Loucy (cell line): ENCODE results near the gene SH3YL1.

Experiments
- H2AFZ ChIP-seq: fragments of 200-600 bp; sonication (generic); 2 replicates; pipeline ENCODE4 v1.6.0; 2016; ENCODE audit warnings: antibody characterized with exemption, mild to moderate bottlenecking, low read length, moderate library complexity
- H3F3A ChIP-seq: fragments of 200-600 bp; 2 replicates; pipeline ENCODE4 v1.6.0; 2016; ENCODE audit warnings: antibody characterized with exemption, low read depth, mild to moderate bottlenecking
- H3K27me3 ChIP-seq: fragments of 200-600 bp; sonication (generic); 2 replicates; pipeline ENCODE4 v1.6.1; 2014; ENCODE audit warnings: low read length, mild to moderate bottlenecking; ENCODE audit not compliant: insufficient read depth, poor library complexity, severe bottlenecking
- H3K36me3 ChIP-seq: fragments of 200-600 bp; sonication (generic); 2 replicates; pipeline ENCODE4 v1.6.1; 2016; ENCODE audit warnings: low read length; ENCODE audit not compliant: insufficient read depth
- H3K4me1 ChIP-seq: fragments of 200-600 bp; sonication (generic); 2 replicates; pipeline ENCODE4 v1.5.1; 2014; ENCODE audit warnings: low read length, mild to moderate bottlenecking; ENCODE audit not compliant: insufficient read depth, poor library complexity, severe bottlenecking
- H3K4me2 ChIP-seq: fragments of 200-600 bp; sonication (generic); 2 replicates; pipeline ENCODE4 v1.6.0; 2014; ENCODE audit warnings: antibody characterized with exemption, low read length, low read depth, mild to moderate bottlenecking; ENCODE audit not compliant: poor library complexity, severe bottlenecking
- H3K4me3 ChIP-seq: fragments of 200-600 bp; sonication (generic); 2 replicates; pipeline ENCODE4 v1.5.1; 2014; ENCODE audit warnings: low read length, mild to moderate bottlenecking, mixed read lengths; ENCODE audit not compliant: poor library complexity, severe bottlenecking
- H3K79me2 ChIP-seq: fragments of 200-600 bp; sonication (generic); 2 replicates; pipeline ENCODE4 v1.6.1; 2014; ENCODE audit warnings: low read length; ENCODE audit not compliant: insufficient read depth
- H3K9ac ChIP-seq: fragments of 200-600 bp; sonication (generic); 2 replicates; pipeline ENCODE4 v1.6.0; 2014; ENCODE audit warnings: mild to moderate bottlenecking, low read depth, low read length, moderate library complexity; ENCODE audit not compliant: poor library complexity, severe bottlenecking
- H3K9me2 ChIP-seq: fragments of 200-600 bp; sonication (generic); replicated peaks from 2 replicates; pipeline ENCODE4 v1.6.1; 2016; ENCODE audit warnings: low read depth, low read length, mixed read lengths
- H3K9me3 ChIP-seq: fragments of 200-600 bp; sonication (generic); 2 replicates; pipeline ENCODE4 v1.6.1; 2014; ENCODE audit warnings: mild to moderate bottlenecking, antibody characterized with exemption, low read length, low read depth; ENCODE audit not compliant: insufficient read depth
- H4K20me1 ChIP-seq: fragments of 200-600 bp; sonication (generic); 2 replicates; pipeline ENCODE4 v1.6.0; 2014; ENCODE audit warnings: antibody characterized with exemption, low read length, mild to moderate bottlenecking; ENCODE audit not compliant: insufficient read depth, poor library complexity, severe bottlenecking
- EZH2phosphoT487 ChIP-seq: fragments of 200-600 bp; IDR thresholded peaks from 2 replicates; pipeline ENCODE4 v1.6.1; 2018; ENCODE audit warnings: antibody characterized with exemption, mild to moderate bottlenecking, moderate library complexity, borderline replicate concordance
- TF ChIP-seq, protein P1 (sequence below): fragments of 200-600 bp; sonication (generic); conservative IDR thresholded peaks from 2 replicates; pipeline ENCODE4 v1.5.1; 2014; ENCODE audit warnings: mild to moderate bottlenecking, antibody characterized with exemption, low read length

The SH3YL1 gene

DNA sequence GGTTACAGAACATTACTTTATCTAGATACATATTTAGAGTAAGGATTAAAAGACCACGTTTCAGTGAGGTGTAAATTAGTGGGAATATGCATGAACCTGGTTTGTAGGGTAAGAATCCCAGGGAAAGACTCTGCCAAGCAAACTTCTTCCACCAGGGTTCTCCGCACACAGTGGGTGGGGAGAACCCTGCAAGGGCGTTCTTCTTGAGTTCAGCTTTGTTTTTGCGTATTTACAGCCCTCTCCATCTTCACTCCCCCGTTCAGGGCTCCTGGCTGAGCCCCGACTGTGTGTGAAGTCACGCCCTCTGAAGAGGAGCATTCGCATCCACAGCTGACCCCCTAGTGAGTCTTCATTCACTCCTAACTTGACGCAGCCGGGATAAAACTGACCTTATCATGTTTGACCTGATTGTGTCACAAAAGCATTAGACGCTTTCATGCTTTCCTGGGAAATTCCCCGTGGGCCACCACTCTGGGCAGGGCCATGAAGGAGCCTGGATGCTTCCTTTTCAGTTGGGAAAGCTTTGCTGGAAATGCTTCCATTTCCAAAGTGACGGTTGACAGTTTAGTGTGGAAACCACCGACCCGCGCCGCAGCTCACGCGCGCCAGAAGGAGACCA lies 23.1 kb upstream of the SH3YL1 start:
- Histone ChIP-seq H4K20me1 (no peaks in the 10 kb centered on the region), H3K27me3 (no peaks in the 10 kb centered on the region), H3F3A (no peaks in the 10 kb centered on the region), H3K79me2 (no peaks in the 10 kb centered on the region), H3K36me3 (peaks cover 8% of the 10 kb centered on the region; the same call in 1 of the 2 replicates), H3K4me3 (no peak overlapping the region), H3K9me2 (no peaks in the 10 kb centered on the region), H3K4me1 (no peaks in the 10 kb centered on the region), H3K9me3 (no peaks in the 10 kb centered on the region), H3K9ac (no peak overlapping the region), H2AFZ (no peak overlapping the region), H3K4me2 (no peak overlapping the region)
- TF ChIP-seq, protein P1, sequence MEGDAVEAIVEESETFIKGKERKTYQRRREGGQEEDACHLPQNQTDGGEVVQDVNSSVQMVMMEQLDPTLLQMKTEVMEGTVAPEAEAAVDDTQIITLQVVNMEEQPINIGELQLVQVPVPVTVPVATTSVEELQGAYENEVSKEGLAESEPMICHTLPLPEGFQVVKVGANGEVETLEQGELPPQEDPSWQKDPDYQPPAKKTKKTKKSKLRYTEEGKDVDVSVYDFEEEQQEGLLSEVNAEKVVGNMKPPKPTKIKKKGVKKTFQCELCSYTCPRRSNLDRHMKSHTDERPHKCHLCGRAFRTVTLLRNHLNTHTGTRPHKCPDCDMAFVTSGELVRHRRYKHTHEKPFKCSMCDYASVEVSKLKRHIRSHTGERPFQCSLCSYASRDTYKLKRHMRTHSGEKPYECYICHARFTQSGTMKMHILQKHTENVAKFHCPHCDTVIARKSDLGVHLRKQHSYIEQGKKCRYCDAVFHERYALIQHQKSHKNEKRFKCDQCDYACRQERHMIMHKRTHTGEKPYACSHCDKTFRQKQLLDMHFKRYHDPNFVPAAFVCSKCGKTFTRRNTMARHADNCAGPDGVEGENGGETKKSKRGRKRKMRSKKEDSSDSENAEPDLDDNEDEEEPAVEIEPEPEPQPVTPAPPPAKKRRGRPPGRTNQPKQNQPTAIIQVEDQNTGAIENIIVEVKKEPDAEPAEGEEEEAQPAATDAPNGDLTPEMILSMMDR, result no peak
- no peak for TF ChIP-seq EZH2phosphoT487

DNA sequence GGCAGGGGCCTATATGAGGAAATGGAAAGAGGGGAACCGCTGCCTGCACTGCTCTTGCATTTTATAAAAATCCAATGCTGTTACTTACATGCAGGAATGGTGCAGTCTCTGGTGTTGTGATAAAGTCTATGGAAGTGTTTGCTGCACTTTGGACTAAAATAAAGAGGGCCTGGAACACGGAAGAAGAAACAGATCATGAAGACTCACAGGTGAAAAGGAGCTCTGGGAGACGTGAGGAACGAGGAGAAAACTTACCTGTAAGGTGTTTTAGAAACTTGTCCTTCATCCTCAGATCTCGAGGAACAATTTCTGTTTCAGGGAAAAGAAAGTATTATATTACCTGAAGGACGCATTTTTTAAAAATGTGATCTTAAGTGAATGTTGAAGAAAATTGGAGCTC lies 22.2 kb upstream of the SH3YL1 start:
- Histone ChIP-seq H3K27me3 (no peaks in the 10 kb centered on the region), H3K9me3 (no peaks in the 10 kb centered on the region), H3K9ac (no peak overlapping the region), H3K9me2 (no peaks in the 10 kb centered on the region), H3K4me1 (no peaks in the 10 kb centered on the region), H3K4me3 (no peak overlapping the region), H2AFZ (no peak overlapping the region), H3K4me2 (no peak overlapping the region), H3K36me3 (peaks cover 15% of the 10 kb centered on the region; the same call in 1 of the 2 replicates), H4K20me1 (no peaks in the 10 kb centered on the region), H3K79me2 (no peaks in the 10 kb centered on the region), H3F3A (no peaks in the 10 kb centered on the region)
- no peak for TF ChIP-seq EZH2phosphoT487
- TF ChIP-seq, protein P1, result no peak

DNA sequence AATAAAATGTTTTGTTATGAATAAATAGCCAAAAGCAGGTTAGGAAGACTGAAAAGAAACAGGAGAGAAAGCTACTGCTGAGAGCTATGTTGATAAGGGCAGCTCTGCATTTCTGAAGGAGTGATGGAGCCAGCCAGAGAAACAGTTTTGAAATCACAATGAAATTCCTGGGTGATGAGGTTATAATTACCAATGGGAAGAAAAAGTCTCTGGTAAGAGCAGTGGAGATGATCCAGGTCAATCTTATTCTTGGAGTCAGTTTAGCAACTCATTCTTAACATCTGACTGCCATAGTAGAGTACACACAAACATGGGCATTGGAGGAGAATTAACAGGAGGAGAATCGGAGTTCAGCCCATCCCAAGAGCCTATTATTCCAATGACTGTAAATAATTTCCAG lies 21.7 kb upstream of the SH3YL1 start:
- Histone ChIP-seq H3K9me3 (no peaks in the 10 kb centered on the region), H3K4me3 (no peak overlapping the region), H3K36me3 (peaks cover 21% of the 10 kb centered on the region; the same call in 1 of the 2 replicates), H3K79me2 (no peaks in the 10 kb centered on the region), H3K4me1 (no peaks in the 10 kb centered on the region), H3K9me2 (no peaks in the 10 kb centered on the region), H2AFZ (no peak overlapping the region), H3F3A (no peaks in the 10 kb centered on the region), H4K20me1 (no peaks in the 10 kb centered on the region), H3K27me3 (no peaks in the 10 kb centered on the region), H3K9ac (no peak overlapping the region), H3K4me2 (no peak overlapping the region)
- TF ChIP-seq EZH2phosphoT487, result no peak
- TF ChIP-seq, protein P1, result no peak
